ENCODE results near the gene BEST4.
A peak's percentile ranks its signal among the peaks of the same experiment; 100 is the strongest.

The BEST4 gene

GRCh38 chr1:44759077-44759476 is 28.9 kb downstream of the BEST4 start (continued):
- no peak for TF ChIP-seq ZNF513 (tag by site-specific recombination; IDR thresholded peaks at IDR 0.05)
- no peak for TF ChIP-seq ZNF146 (tag by site-specific recombination; IDR thresholded peaks at IDR 0.05)
- TF ChIP-seq KLF10 (tag by site-specific recombination; IDR thresholded peaks at IDR 0.05): no peak
- no peak for TF ChIP-seq ZNF549 (tag by site-specific recombination; IDR thresholded peaks at IDR 0.05)
- TF ChIP-seq BCL6B (tag by site-specific recombination; IDR thresholded peaks at IDR 0.05): no peak
- no peak for TF ChIP-seq MYNN (tag by site-specific recombination; IDR thresholded peaks at IDR 0.05; ENCODE audit: borderline replicate concordance)
- peak; percentile 97 for TF ChIP-seq SCRT2 (tag by site-specific recombination; IDR thresholded peaks at IDR 0.05)
- TF ChIP-seq ZIC2 (tag by site-specific recombination; IDR thresholded peaks at IDR 0.05): no peak
- no peak for TF ChIP-seq ZNF391 (tag by site-specific recombination; IDR thresholded peaks at IDR 0.05; ENCODE audit: borderline replicate concordance, low read depth)
- no peak for TF ChIP-seq ZNF571 (tag by site-specific recombination; IDR thresholded peaks at IDR 0.05)
- TF ChIP-seq ZNF398 (tag by site-specific recombination; IDR thresholded peaks at IDR 0.05): no peak
- TF ChIP-seq OVOL3 (tag by site-specific recombination; IDR thresholded peaks at IDR 0.05): no peak
- no peak for TF ChIP-seq TSHZ1 (tag by site-specific recombination; IDR thresholded peaks at IDR 0.05; ENCODE audit: borderline replicate concordance)
- no peak for TF ChIP-seq ZNF26 (tag by site-specific recombination; IDR thresholded peaks at IDR 0.05)
- TF ChIP-seq ZNF157 (tag by site-specific recombination; IDR thresholded peaks at IDR 0.05): no peak
- no peak for TF ChIP-seq ZNF555 (tag by site-specific recombination; conservative IDR thresholded peaks at IDR 0.05)
- TF ChIP-seq ZNF558 (tag by site-specific recombination; IDR thresholded peaks at IDR 0.05): no peak
- no peak for TF ChIP-seq ZNF664 (tag by site-specific recombination; IDR thresholded peaks at IDR 0.05)
- no peak for TF ChIP-seq ZNF354C (tag by site-specific recombination; IDR thresholded peaks at IDR 0.05; ENCODE audit: borderline replicate concordance, low read depth)
- no peak for TF ChIP-seq HOXC10 (CRISPR knock-in tag; IDR thresholded peaks at IDR 0.05)
- peak; percentile 81 for TF ChIP-seq SCRT1 (tag by site-specific recombination; IDR thresholded peaks at IDR 0.05; ENCODE audit: borderline replicate concordance)

Measured in HEK293 (cell line).